K562 (cell line): ENCODE results near the gene HSBP1L1. TPM values are rescaled to one million over a fixed set of nuclear protein-coding genes. Genes with fewer than 3 reads are reported as not detected.

ENCODE experiments used
- ATAC-seq: fragments of 200-7000 bp; cut with Tn5 transposase; 3 replicates; pipeline ENCODE4 v1.9.1; 2020; ENCODE audit warnings: moderate library complexity
- BruUV-seq: library from RNA; stranded (reverse); fragments of 400-500 nt; replicated peaks from 2 replicates; lab custom pipeline; 2021; lab: Mats Ljungman, UMichigan
- CTCF ChIA-PET: fragments of 300-600 bp; formaldehyde crosslinking; extraction: SDS; loops from one replicate; lab custom pipeline; 2021; ENCODE audit warnings: low intra/inter-chr PET ratio; lab: Yijun Ruan, JAX
- POLR2A ChIA-PET: fragments of 300-600, 350-650 bp; sonication (Branson Sonifier 250); formaldehyde crosslinking; extraction: SDS; loops from one replicate; lab custom pipeline; 2021; ENCODE audit warnings: antibody characterized with exemption, inconsistent platforms; lab: Yijun Ruan, JAX
- DNase-seq, 4 experiments: peaks; one replicate each; pipeline versions ENCODE4 v3.0.0 to v3.0.0-alpha.2; 2011 to 2018; ENCODE audit warnings: low spot score in 3 of 4, mixed read lengths in 3 of 4; ENCODE audit errors: extremely low read depth in 1 of 4
- FAIRE-seq: peaks from 2 replicates; lab custom pipeline; 2011; peaks lifted over from hg19 to GRCh38; lab: Jason Lieb, UNC
- H2AFZ ChIP-seq: 2 replicates; pipeline ENCODE4 v1.6.0; 2011; ENCODE audit warnings: low read depth, low read length, control low read depth, inconsistent platforms
- H3K27ac ChIP-seq: fragments of 200-600 bp; 3 replicates; pipeline ENCODE4 v1.8.0; 2011; ENCODE audit warnings: low read depth, mild to moderate bottlenecking, control low read depth, inconsistent platforms, low read length, moderate library complexity, mixed read lengths; ENCODE audit errors: extremely low read depth
- H3K27me3 ChIP-seq, 2 experiments: fragments of 300-600 bp in 1 of 2; 2 replicates in 1 of 2; 3 replicates in 1 of 2; pipeline versions ENCODE4 v1.6.0 to v1.8.0; 2011; ENCODE audit warnings: inconsistent platforms in 2 of 2, low read length in 2 of 2, mild to moderate bottlenecking in 1 of 2, mixed read lengths in 1 of 2, moderate library complexity in 1 of 2; ENCODE audit not compliant: control insufficient read depth in 2 of 2, insufficient read depth in 2 of 2
- H3K36me3 ChIP-seq: fragments of 300-600 bp; 3 replicates; pipeline ENCODE4 v1.8.0; 2011; ENCODE audit warnings: mild to moderate bottlenecking, low read length, inconsistent platforms; ENCODE audit not compliant: control insufficient read depth, insufficient read depth
- H3K4me1 ChIP-seq, 2 experiments: fragments of 200-600 bp in 1 of 2; replicated peaks in 1 of 2; 2 replicates in 1 of 2; 3 replicates in 1 of 2; pipeline versions ENCODE4 v1.5.1 to v1.8.0; 2011; ENCODE audit warnings: inconsistent platforms in 2 of 2, low read length in 2 of 2, mild to moderate bottlenecking in 1 of 2, mixed read lengths in 1 of 2, moderate library complexity in 1 of 2; ENCODE audit not compliant: control insufficient read depth in 2 of 2, insufficient read depth in 2 of 2
- H3K4me2 ChIP-seq: 2 replicates; pipeline ENCODE4 v1.6.1; 2011; ENCODE audit warnings: low read length, control low read depth, inconsistent platforms, mixed read lengths; ENCODE audit not compliant: insufficient read depth
- H3K4me3 ChIP-seq: fragments of 200-600 bp; sonication (generic), shearing (Covaris generic); 2 replicates; pipeline ENCODE4 v1.5.1; 2016; ENCODE audit warnings: control low read depth, inconsistent platforms
- H3K79me2 ChIP-seq: fragments of 200-600 bp; 3 replicates; pipeline ENCODE4 v1.8.0; 2011; ENCODE audit warnings: low read length, inconsistent platforms; ENCODE audit not compliant: control insufficient read depth, insufficient read depth
- H3K9ac ChIP-seq, 2 experiments: 2 replicates each; pipeline versions ENCODE4 v1.6.0 to v1.6.1; 2011; ENCODE audit warnings: low read depth in 2 of 2, low read length in 2 of 2, control low read depth in 1 of 2, inconsistent platforms in 1 of 2, mild to moderate bottlenecking in 1 of 2, mixed read lengths in 1 of 2; ENCODE audit not compliant: insufficient read depth in 1 of 2
- H3K9me1 ChIP-seq: one replicate; pipeline ENCODE4 v1.6.0; 2011; ENCODE audit warnings: inconsistent platforms, mild to moderate bottlenecking, low read length, moderate library complexity; ENCODE audit not compliant: control insufficient read depth, insufficient read depth
- H3K9me3 ChIP-seq: replicated peaks from 2 replicates; pipeline ENCODE4 v1.5.1; 2011; ENCODE audit warnings: low read depth, low read length, inconsistent platforms; ENCODE audit not compliant: control insufficient read depth, insufficient read depth
- H4K20me1 ChIP-seq: replicated peaks from 2 replicates; pipeline ENCODE4 v1.6.1; 2011; ENCODE audit warnings: low read length, inconsistent platforms, mixed read lengths; ENCODE audit not compliant: control insufficient read depth, insufficient read depth
- ARHGAP35 ChIP-seq: fragments of 450-650 bp; IDR thresholded peaks from 2 replicates; pipeline ENCODE4 v1.6.1; 2018; ENCODE audit not compliant: partially characterized antibody
- ARNT ChIP-seq, 2 experiments: fragments of 450-650 bp; IDR thresholded peaks; 2 replicates each; pipeline ENCODE4 v1.6.1; 2016; ENCODE audit warnings: mild to moderate bottlenecking in 1 of 2
- CBFA2T3 ChIP-seq: fragments of 450-650 bp; IDR thresholded peaks from 2 replicates; pipeline ENCODE4 v1.6.1; 2017
- CHD4 ChIP-seq: fragments of 200-600 bp; sonication (generic); IDR thresholded peaks from 3 replicates; pipeline ENCODE4 v1.6.1; 2012; ENCODE audit warnings: low read depth, mild to moderate bottlenecking, mixed read lengths, low read length, inconsistent platforms; ENCODE audit not compliant: insufficient read depth, insufficient replicate concordance, poor library complexity, severe bottlenecking
- HCFC1 ChIP-seq: IDR thresholded peaks from 2 replicates; pipeline ENCODE4 v1.6.1; 2012; ENCODE audit warnings: low read depth, low read length, improper control_type of control experiment
- SRSF1 ChIP-seq: fragments of 200-400 bp; formaldehyde crosslinking; IDR thresholded peaks from 2 replicates; pipeline ENCODE4 v1.6.1; 2017; ENCODE audit warnings: mild to moderate bottlenecking, low read depth, low read length, moderate library complexity
- TAF7 ChIP-seq: fragments of 450-650 bp; IDR thresholded peaks from 2 replicates; pipeline ENCODE4 v1.6.1; 2016; ENCODE audit warnings: missing genetic modification characterization, missing compliant biosample characterization
- USF2 ChIP-seq: sonication (generic); formaldehyde crosslinking; IDR thresholded peaks from 2 replicates; pipeline ENCODE4 v1.5.0; 2020; ENCODE audit warnings: missing genetic modification reagents
- XRCC4 ChIP-seq: IDR thresholded peaks from one replicate; pipeline ENCODE4 v1.6.1; 2011; ENCODE audit not compliant: insufficient read depth, insufficient read length; ENCODE audit errors: extremely low read depth
- ZNF280B ChIP-seq: fragments of 250-450 bp; sonication (Bioruptor Pico); IDR thresholded peaks from 2 replicates; pipeline ENCODE4 v1.5.1; 2021; ENCODE audit warnings: mild to moderate bottlenecking
- ZNF347 ChIP-seq: fragments of 450-650 bp; formaldehyde crosslinking; IDR thresholded peaks from 2 replicates; pipeline ENCODE4 v1.4.0; 2020; ENCODE audit warnings: low read depth, mild to moderate bottlenecking, moderate library complexity
- ZNF740 ChIP-seq, 3 experiments: fragments of 200-800 bp in 1 of 3; sonication (Bioruptor generic) in 1 of 3; sonication (generic) in 1 of 3; formaldehyde crosslinking in 1 of 3; IDR thresholded peaks; 2 replicates each; pipeline versions ENCODE4 v1.6.1 to v1.8.0; 2016 to 2022; ENCODE audit warnings: mild to moderate bottlenecking in 2 of 3, missing compliant biosample characterization in 2 of 3, missing genetic modification characterization in 2 of 3, missing genetic modification reagents in 1 of 3
- WGBS: fragments of 100-300 bp; shearing (Covaris generic); methylation state at CpG from one replicate; pipeline ENCODE4 v1.1.6; 2016; ENCODE audit warnings: low coverage, mixed read lengths; ENCODE audit not compliant: insufficient coverage; ENCODE audit errors: missing lambda C conversion rate; 5-methylcytosine and 5-hydroxymethylcytosine counted together
- in situ Hi-C: fragments of 300-500 bp; cut with MboI; formaldehyde crosslinking; loops from 4 replicates; pipeline ENCODE4 v1.15.0; 2018; ENCODE audit warnings: inconsistent platforms, mixed read lengths
- intact Hi-C: fragments of 100-400 bp; cut with micrococcal nuclease; formaldehyde crosslinking; loops from 2 replicates; pipeline ENCODE4 v1.14.2; 2022
- polyA plus RNA-seq, 8 experiments: library from polyadenylated mRNA; depleted of rRNA in 4 of 8; stranded (reverse) in 5 of 8; unstranded in 3 of 8; fragments of >200 nt; fragmentation: Nextera tagmentation in 2 of 8; fragmentation: Illumina TruSeq in 1 of 8; extraction: Ambion mirVana in 2 of 8; extraction: Trizol in 1 of 8; gene quantifications; 2 replicates each; pipeline versions ENCODE4 v1.2.1 to v1.2.3, GENCODE V29; 2011 to 2014; ENCODE audit warnings: inconsistent platforms in 1 of 8, missing spikeins in 1 of 8
- total RNA-seq, 7 experiments: library from RNA; depleted of rRNA in 6 of 7; stranded (reverse); fragments of >200 nt in 6 of 7; fragmentation: Illumina TruSeq in 2 of 7; extraction: Trizol in 2 of 7; gene quantifications; 2 replicates each; pipeline versions ENCODE4 v1.2.1 to v1.2.3, GENCODE V29; 2011 to 2021; ENCODE audit warnings: low replicate concordance in 1 of 7
- TF ChIP-seq, protein P1 (sequence below): fragments of 450-650 bp; conservative IDR thresholded peaks from 2 replicates; pipeline ENCODE4 v1.6.1; 2016; ENCODE audit warnings: missing genetic modification characterization, low read depth, mild to moderate bottlenecking, missing compliant biosample characterization, moderate library complexity
- TF ChIP-seq, protein P2 (sequence below): fragments of 250-450 bp; sonication (Bioruptor Pico); IDR thresholded peaks from 2 replicates; pipeline ENCODE4 v1.4.0; 2020; ENCODE audit warnings: mild to moderate bottlenecking

The HSBP1L1 gene
- total and polyA plus RNA-seq, 9 of the 15 experiments (the other 6 are each of a cell fraction or from before 2014, with no cell fraction given), result 0.24 to 0.36 TPM; not detected in 7

DNA sequence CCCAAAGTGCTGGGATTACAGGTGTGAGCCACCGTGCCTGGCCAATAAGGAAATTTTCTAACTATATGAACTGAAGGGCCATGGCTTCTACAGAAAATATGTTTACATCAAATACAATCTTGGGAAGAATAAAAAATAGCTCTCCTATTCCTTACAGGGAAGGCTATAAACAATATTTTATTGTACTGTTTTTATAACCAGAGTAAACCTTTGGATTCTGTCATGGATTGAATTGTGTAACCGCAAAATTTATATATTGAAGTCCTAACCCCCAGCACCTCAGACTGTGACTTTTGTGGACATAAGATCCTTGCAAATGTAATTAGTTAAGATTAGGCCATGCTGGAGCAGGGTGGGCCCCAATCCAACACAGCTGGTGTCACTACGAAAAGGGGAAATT is 8.3 kb downstream of the HSBP1L1 start:
- Histone ChIP-seq H3K9me1 (no peaks in the 10 kb centered on the region), H3K4me1 (peaks cover 9 to 18% of the 10 kb centered on the region in 2 experiments; a peak in 4 of 5 replicates), H3K9me3 (no peaks in the 10 kb centered on the region), H3K27ac (no peak overlapping the region), H2AFZ (no peak overlapping the region), H3K4me3 (no peak overlapping the region), H3K79me2 (peaks cover 53% of the 10 kb centered on the region), H3K36me3 (peaks cover 77% of the 10 kb centered on the region), H3K4me2 (no peak overlapping the region), H3K9ac (no peak overlapping the region), H3K27me3 (no peaks in the 10 kb centered on the region), H4K20me1 (peaks cover 30% of the 10 kb centered on the region)
- in situ Hi-C loops, result no loop called here
- POLR2A ChIA-PET, result no interaction called here
- 100% methylated on average over 2 of the region's 3 CpGs for WGBS
- CTCF ChIA-PET, result no interaction called here
- no peak for DNase-seq
- ATAC-seq, result no peak
- intact Hi-C loops, result no loop called here
- no TSS peak for BruUV-seq
- no peak for FAIRE-seq
- no peak for TF ChIP-seq XRCC4
- no peak for TF ChIP-seq CHD4
- TF ChIP-seq ZNF280B (CRISPR knock-in tag), result no peak
- TF ChIP-seq, protein P1, sequence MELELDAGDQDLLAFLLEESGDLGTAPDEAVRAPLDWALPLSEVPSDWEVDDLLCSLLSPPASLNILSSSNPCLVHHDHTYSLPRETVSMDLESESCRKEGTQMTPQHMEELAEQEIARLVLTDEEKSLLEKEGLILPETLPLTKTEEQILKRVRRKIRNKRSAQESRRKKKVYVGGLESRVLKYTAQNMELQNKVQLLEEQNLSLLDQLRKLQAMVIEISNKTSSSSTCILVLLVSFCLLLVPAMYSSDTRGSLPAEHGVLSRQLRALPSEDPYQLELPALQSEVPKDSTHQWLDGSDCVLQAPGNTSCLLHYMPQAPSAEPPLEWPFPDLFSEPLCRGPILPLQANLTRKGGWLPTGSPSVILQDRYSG, result no peak
- no peak for TF ChIP-seq USF2 (CRISPR knock-in tag)
- no peak for TF ChIP-seq TAF7 (tag)
- no peak for TF ChIP-seq CBFA2T3
- TF ChIP-seq, protein P2, sequence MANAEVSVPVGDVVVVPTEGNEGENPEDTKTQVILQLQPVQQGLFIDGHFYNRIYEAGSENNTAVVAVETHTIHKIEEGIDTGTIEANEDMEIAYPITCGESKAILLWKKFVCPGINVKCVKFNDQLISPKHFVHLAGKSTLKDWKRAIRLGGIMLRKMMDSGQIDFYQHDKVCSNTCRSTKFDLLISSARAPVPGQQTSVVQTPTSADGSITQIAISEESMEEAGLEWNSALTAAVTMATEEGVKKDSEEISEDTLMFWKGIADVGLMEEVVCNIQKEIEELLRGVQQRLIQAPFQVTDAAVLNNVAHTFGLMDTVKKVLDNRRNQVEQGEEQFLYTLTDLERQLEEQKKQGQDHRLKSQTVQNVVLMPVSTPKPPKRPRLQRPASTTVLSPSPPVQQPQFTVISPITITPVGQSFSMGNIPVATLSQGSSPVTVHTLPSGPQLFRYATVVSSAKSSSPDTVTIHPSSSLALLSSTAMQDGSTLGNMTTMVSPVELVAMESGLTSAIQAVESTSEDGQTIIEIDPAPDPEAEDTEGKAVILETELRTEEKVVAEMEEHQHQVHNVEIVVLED (CRISPR knock-in tag), result no peak
- no peak for TF ChIP-seq ZNF347
- TF ChIP-seq ARNT (IDR thresholded peaks at IDR 0.05), result no peak
- no peak for TF ChIP-seq HCFC1
- no peak for TF ChIP-seq ARHGAP35
- TF ChIP-seq SRSF1, result no peak
- no peak for TF ChIP-seq ZNF740 (CRISPR knock-in tag; IDR thresholded peaks at IDR 0.05)
- TF ChIP-seq ZNF740 (tag; IDR thresholded peaks at IDR 0.05), result no peak
